Stimulated activated CD8-positive, alpha-beta memory T cell treated with anti-CD3 and anti-CD28 coated beads, Interleukin-12 subunit alpha, Interleukin-12 subunit beta, amount 100 ng/mL, for 24 hours (primary cell): ENCODE data around the gene SLIRP.
"Not testable (repeated sequence)": the region's sequence is repeated elsewhere in the genome, so short reads cannot be mapped to it uniquely, and the experiment has no call there.

Experiments used
- DNase-seq: peaks from one replicate; pipeline ENCODE4 v3.0.0-alpha.2; 2020; ENCODE audit errors: extremely low read depth

The SLIRP gene

DNA sequence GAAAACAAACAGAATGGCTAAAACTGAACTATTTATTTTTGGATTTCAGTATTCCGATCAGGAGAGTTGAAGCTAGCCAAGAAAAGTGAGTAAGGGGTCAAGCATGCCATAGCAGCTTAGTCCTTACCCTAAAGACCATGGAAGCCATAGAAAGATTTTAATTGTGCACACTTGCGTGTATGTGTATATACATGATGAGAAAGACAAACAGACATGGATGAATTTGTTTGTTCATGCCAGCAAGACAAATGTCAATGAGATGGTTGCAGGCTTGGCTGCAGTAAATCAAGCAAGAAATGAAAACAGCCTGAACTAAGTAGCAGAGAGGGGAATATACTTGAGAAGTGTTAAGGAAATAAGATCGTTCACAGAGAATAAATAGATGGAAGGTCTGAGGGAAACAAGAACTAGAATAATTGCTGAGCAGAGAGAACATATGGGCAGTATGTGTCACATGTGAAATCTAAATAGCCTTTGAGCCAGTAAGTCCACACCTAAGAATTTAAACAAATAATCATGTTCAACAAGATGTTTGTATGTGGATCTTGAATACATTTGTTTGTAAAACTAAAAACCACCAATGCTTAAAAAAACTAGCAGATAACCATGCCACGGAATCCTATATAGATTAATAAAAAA, 38.3 kb downstream of the SLIRP start:
- no peak for DNase-seq

DNA sequence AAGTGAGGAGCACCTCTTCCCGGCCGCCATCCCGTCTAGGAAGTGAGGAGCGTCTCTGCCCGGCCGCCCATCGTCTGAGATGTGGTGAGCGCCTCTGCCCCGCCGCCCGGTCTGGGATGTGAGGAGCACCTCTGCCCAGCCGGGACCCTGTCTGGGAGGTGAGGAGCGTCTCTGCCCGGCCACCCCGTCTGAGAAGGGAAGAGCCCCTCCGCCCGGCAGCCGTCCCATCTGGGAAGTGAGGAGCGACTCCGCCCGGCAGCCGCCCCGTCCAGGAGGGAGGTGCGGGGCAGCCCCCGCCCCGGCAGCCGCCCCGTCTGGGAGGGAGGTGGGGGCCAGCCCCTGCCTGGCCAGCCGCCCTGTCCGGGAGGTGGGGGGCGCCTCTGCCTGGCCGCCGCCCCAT, 39.5 kb downstream of the SLIRP start:
- DNase-seq: not testable (repeated sequence)

GRCh38 chr14:77752266-77752665, 44.4 kb downstream of the SLIRP start:
- no peak for DNase-seq

DNA sequence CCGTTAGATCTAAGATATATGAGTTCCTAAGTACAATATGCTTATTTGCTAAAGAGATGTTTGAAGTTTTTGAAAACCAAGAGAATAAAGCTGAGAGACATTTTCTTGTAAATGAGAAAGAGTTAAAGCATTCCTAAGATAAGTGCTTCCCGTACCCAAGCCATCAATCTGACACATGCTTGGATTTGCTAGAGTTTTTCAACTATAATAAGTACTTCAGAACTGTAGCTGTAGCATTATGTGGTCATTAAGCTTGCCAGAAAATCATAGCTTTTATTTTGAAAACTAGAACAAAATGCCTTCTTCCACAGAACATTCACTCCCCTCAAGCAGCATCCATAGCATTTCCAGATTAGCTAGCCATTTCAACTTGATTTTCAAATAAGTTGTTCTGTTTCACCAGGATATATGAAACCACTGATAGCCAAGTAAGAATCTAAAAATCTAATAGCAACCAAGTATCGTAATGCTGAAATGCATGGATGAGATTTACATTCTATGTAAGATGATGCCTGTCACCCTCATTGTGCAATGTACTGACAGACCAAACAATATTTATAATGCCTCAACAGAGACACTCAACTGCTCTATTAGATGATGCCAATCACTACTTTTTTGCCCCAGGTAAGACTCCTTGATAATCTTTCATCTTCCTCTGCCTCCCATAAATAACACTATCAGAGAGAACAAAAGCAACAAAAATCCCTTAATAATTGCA, 45.1 kb downstream of the SLIRP start:
- DNase-seq: no peak

- DNase-seq: peak; percentile 79
Measured at GRCh38 chr14:77760381-77761204, 52.7 kb downstream of the SLIRP start, which contains the start of gene SNW1. Gene SNW1, minus strand, starts transcription at chr14:77761156. Its CDS starts 29 bp downstream, at chr14:77761127.

DNA sequence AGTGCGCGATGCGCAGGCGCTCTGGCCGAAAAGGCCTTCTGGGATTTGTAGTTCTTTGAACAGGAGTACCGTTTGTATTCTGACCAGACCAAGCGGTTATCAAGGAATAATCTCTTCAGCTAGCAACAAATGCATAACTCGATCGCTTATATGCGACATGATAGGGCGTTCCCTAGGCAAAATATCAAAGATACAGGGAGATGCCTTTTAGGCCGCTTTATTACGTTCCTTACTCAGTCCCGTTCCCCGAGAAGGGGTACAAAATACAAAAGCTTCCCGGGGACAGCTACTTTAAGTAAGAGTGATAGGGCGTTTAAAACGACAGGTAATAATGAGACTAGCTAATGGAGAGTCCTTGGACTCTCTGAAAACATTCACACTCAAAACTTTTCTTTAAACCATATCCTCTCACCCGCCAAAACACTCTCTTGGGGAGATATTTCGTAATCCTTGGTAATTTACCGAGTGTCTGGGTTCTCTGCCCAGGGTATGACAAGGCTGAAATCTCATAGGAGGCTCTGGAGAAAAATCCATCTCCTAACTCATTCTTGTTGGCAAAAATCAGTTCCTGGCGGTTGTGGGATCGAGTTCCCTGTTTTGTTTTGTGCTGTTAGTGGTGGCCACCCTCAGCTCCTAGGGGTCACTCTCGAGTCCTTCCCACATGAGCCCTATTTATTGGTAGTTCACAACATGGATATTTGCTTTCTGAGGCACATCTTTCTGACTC, 53.5 kb downstream of the SLIRP start:
- no peak for DNase-seq

- DNase-seq: no peak
Measured at GRCh38 chr14:77763316-77763715, 55.4 kb downstream of the SLIRP start.

- no peak for DNase-seq
Measured at GRCh38 chr14:77763978-77764377, 56.1 kb downstream of the SLIRP start.
